Stimulated activated CD8-positive, alpha-beta memory T cell treated with anti-CD3 and anti-CD28 coated beads, Interleukin-2, amount 100 ng/mL, for 1 hour (primary cell): ENCODE measurements around the gene CLOCK.

ENCODE experiments used
- DNase-seq, 2 donors: peaks; one replicate each; pipeline ENCODE4 v3.0.0-alpha.2; 2020; ENCODE audit warnings: low read depth in 2 of 2

CLOCK gene

DNA sequence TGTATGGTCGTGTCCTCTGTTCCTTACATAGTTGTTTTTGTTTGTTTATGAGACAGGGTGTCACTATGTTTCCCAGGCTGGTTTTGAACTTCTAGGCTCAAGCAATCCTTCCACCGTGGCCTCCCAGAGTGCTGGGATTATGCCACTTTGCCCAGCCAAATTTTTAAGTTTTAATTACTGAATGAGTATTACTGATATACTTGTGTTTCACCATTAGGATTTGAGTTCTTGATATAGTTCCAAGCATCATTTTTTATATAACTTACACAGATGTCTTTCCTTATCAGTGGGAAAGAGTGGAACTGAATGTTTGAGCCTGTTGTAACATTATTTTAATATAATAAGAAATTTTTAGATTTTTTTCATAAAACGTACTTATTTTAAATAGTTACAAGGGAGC is 130.5 kb downstream of the CLOCK start:
- DNase-seq: no peak

DNA sequence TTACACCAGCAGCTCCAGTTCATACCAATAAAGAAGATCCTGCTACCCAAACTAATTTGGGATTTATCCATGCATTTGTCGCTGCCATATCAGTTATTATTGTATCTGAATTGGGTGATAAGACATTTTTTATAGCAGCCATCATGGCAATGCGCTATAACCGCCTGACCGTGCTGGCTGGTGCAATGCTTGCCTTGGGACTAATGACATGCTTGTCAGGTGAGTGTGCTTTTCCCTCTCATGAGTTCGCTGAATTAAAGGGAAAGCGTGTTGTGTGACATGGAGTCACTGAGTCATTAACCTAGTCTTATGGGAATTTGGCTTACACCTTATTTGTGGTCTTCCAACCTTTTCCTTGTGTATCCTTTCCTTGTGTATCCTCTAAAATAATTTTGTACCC is 135.1 kb downstream of the CLOCK start:
- DNase-seq: no peak

DNA sequence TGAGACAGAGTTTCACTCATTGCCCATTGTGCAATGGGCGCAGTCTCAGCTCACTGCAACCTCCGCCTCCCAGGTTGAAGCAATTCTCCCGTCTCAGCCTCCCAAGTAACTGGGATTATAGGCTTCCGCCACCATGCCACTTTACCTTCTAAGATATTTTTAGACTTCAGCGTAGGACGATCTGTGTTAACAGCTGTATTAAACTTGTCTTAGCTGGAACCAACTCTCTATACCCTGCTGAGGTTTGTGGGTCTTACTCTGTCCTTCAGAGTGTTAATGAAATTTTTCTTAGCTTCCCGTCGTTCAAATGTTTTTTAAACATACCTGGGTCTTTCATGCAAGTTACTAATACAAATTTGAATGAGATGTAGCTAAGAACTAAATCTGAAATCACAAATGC is 136.3 kb downstream of the CLOCK start:
- DNase-seq: no peak

DNA sequence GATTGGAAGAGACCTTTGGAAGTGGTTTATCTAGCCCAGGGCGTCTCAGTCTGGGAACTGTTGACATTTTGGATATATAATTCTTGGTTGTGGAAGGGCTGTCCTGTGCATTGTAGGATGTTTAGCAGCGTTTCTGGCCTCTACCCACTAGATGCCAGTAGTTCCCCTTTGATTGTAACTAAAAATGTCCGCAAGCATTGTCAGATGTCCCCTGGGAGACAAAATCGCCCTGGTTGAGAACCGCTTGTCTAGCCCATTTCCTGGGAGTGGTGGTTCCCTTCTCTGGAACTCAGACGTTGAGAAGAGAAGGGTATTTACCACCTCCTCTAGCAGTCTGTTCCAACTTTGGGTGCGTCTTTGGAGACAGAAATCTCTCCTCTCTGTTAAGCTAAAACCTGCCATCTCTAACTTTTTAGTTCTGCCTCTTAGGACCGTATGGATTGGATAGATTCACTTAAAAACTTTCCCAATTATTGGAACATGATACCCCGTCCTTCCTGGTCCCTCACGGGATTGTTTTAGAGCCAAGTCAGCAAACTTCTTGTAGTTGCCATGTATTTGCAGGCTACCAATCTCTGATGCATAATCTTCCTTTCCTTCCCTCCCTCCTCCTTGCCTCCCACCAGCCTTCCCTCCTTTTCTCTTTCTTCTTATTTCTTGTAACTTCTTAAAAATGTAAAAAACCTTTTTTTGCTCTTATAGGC is 137.1 kb downstream of the CLOCK start:
- DNase-seq: no peak

DNA sequence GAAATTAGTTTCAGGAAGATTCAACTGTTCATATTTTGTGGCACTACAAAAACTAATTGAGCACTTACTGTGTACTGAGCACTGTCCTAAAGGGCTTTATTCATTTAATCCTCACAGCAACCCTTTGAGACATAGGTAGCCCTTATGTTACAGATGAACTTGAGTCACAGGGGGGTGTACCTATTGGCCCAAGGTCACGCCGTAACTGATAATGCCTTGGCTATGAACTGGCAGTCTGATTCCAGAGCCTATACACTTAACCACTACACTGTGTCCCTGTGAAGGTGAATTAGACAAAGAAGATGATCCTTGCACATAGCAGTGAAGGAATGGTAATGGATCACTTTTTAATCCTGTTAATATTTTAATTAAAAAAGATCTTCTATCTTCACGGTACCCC is 138.9 kb downstream of the CLOCK start:
- no peak for DNase-seq

DNA sequence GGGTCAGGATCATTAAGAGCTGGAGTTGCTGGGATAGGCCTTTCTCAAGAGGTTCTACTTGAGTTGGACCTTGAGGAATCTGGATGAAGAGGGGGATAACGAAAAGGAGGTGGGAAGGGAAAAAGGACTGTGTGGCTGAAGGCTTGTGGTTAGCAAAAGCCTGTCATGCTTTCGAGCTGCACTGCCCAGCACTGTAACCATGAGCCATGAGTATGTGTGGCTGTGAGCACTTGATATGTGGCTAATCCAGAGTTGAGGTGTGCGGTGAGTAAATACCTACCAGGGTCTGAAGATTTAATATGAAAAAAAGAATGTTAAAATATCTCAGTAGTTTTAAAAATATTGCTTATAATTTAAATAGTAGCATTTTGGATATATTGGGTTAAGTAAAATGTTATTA is 139.6 kb downstream of the CLOCK start:
- DNase-seq: no peak

DNA sequence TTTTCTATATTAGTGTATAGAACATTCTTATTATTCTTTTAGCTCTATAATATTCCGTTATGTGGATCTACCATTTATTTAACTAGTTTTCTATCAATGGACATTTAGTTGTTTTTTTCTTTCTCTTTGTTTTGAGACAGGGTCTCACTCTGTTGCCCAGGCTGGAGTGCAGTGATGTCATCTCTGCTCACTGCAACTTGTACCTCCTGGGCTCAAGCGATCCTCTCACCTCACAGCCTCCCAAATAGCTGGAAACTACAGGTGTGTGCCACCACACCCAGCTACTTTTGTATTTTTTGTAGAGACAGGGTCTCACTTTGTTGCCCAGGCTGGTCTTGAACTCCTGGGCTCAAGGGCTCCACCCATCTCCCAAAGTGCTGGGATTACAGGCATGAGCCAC is 140.2 kb downstream of the CLOCK start:
- no peak for DNase-seq

DNA sequence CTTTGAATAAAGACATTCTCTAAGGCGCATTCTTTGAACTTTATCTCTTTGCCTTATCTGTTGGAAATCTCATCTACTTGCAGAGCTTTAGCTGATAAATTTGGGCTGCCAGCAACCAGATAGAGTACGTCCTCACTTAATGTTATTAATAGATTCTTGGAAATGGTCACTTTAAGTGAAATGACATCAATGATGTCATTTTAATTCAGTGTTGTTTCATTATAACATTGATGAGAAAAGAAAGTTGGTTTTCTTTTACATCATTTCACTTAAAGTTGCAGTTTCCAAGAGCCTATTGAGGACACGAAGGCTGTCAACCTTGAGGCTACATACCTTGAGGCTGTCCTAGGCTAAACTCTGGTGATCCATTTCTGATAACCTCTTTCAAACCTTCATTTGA is 141.6 kb downstream of the CLOCK start:
- no peak for DNase-seq

DNA sequence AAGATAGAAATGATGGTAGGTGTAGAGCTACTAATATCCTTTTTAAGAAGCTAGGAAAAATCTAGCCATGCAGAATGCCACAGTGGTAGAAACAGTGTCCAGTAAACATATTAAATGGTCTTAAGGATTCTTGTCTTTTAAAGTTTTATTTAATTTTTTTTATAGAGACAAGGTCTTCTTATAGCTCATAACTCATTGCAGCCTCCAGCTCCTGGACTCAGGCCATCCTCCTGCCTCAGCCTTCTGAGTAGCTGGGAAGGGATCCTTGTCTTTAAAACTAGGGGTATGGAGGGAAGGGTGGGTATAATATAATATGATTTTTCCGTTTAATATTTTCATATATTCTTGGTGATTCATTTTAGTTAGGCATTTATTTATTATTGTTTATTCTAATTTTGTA is 147.1 kb downstream of the CLOCK start:
- DNase-seq: no peak

DNA sequence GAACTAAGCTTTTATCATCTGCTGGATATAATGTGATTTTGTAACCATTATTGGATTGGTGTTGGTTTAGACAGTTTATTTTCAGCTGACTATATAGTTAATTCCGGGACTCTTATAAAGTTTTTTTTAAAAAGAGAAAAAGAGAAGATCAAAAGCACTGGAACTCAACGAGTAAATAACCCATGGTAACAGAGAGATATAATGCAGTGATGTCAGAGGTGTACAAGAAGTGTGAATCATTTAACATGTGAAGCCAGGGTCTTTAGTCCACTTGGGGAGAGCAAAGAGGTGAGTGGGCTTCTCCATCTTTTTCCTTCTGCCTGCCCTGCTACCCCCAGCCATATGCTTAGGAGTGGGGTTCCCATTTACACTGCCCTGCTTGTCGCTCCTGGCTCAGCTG is 147.7 kb downstream of the CLOCK start:
- no peak for DNase-seq

DNA sequence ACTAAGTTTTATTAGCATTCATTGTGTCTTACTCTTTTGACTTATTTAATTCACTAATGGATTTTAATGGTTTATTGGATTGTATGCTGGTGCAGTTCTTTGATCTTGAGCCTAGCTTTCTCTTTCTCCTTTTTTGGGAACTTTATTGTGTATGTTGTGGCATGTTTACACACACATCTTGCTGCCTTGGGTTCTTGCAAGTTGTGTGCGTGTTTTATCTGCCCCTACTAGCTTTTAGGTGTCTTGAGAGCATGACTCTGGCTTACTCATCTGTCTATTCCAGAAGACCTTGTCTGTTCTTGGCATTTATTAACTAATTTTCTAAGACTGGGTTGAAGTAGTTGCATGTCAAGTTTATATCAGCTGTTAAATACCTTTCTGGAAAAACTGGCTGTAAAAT is 148.2 kb downstream of the CLOCK start:
- DNase-seq: no peak

DNA sequence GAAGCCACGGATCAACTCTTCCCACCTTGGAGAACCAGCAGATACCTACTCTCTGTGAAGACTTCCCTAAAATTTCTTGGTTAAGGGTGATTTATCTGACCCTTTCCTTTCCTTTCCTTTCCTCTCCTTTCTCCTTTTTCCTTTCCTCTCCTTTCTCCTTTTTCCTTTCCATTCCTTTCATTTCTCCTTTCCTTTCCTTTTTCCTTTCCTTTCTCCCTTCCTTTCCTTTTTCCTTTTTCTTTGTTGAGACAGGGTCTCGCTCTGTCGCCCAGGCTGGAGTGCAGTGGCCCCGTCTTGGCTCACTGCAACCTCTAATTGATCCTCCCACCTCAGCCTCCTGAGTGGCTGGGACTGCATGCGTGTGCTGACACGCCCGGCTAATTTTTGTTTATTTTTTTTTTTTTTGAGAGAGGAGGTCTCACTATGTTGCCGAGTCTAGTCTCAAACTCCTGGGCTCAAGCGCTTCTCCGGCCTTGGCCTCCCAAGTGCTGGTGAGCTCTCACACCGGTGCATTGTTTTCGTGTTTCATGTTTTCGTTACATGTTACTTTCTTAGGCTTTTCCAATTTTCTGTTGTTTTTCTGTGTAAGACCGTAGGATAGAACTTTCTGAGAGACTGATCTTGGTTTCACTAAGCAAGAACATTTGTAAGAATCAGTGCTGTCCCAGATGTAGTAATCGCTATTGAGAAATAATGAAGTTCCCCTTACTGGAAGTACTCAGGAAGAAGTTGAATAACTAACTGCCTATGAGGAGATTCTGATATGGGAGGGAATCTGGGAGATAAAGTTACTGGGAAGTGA is 149.0 kb downstream of the CLOCK start:
- no peak for DNase-seq

DNA sequence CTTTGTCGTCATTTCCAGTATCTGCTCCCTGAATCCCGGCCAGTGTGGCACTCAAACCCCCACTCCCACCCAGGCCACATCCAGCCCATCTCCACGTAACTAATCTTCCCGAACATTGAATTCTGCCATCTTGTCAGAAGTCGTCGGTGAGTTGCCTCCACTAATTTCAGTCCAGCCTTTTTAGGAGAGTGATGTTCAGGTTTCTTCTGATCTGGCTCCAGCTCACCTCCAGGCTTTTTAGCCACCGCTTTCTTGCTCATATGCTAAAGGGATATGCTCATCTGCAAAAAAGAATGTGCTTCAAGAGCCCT is 149.6 kb downstream of the CLOCK start:
- no peak for DNase-seq

DNA sequence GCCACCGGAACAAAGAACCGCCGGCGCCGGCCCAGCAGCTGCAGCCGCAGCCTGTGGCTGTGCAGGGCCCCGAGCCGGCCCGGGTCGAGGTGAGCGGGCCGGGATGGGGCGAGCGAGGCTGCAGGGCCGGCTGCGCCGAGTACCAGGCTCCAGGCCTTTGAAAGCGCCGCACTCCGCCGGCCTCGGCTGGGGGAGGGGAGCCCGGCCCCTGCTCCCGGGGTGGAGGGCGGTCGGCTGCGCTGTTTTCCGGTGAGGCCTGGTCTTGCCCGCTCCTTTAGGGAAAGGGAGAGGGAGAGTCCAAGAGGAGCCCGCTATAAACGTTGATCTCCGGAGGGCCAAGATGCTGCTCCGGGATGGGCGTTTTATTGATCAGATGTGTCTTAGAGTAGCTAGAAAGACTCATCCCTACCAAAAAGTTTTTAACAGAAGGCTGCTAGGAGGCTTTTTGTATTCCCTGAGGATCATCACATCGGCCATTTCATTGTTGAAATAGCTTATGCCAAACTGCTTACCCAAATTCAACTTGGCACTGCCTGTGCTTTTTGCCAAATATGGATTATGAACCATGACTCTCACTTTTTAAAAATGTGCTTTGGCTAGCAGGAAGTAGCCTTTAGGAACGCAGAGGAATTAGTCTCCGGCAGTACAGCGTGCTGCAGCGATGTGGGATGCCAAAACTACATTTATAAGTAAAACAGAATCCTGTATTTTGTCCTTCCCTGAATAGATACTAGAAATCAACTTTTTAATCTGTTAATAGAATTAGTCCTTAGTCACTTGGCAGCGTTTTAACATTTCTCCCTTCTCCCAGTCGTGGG is 150.2 kb downstream of the CLOCK start:
- DNase-seq: peak in 1 of 2 donors; percentile 12

DNA sequence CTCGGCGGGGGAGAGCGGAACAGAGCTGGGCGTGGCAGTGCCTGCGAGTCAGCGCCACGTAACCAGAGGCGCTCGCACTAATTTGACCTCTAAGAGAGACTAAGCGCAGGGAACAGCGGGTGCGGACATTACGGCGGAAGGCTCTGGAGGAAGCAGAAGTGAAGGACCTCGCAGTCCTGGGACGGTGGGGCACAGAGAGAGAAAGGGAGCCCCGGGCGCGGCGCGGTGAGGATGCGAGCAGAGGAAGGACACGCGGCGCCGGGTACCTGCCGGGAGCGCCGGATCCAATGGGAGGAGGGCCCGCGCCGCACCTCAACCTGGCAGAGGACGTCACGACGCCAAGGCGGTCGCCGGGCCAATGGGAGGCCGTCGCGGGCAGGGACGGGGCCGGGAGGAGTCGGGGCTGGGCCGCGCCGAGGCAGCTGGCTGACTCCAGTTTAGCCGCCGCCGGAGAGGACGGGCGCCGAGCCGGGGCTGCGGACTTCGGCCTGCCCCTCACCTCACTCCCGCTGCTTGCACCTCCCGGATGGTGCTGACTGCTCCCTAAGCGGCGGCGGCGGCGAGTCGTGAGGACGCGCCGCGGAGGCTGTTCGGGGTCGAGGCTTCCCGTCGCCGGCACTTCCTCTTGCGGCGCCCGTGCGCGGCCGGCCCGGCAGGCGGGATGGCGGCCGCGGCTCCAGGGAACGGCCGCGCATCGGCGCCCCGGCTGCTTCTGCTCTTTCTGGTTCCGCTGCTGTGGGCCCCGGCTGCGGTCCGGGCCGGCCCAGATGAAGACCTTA is 151.0 kb downstream of the CLOCK start, which contains the start of gene TMEM165:
TMEM165 (plus strand) TSS at position 429 of the 779 bp plus-strand sequence; CDS start at position 662, 233 bp downstream.
- DNase-seq: peak; percentile 76

DNA sequence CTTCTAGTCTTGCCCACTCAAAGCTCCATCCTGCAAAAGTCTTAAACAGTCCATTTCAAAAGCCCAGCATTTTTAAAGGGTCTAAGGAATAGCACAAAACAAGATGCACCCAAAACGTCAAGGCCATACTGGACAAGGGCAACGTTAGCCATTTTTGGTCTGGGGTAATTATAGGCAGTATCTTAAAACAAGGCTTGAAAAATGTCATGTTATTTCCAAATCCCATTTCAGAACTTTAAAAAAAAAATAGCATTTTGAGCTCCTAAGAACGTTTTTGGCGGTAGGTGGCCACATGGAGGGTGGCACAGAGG is 151.5 kb downstream of the CLOCK start:
- DNase-seq: no peak

DNA sequence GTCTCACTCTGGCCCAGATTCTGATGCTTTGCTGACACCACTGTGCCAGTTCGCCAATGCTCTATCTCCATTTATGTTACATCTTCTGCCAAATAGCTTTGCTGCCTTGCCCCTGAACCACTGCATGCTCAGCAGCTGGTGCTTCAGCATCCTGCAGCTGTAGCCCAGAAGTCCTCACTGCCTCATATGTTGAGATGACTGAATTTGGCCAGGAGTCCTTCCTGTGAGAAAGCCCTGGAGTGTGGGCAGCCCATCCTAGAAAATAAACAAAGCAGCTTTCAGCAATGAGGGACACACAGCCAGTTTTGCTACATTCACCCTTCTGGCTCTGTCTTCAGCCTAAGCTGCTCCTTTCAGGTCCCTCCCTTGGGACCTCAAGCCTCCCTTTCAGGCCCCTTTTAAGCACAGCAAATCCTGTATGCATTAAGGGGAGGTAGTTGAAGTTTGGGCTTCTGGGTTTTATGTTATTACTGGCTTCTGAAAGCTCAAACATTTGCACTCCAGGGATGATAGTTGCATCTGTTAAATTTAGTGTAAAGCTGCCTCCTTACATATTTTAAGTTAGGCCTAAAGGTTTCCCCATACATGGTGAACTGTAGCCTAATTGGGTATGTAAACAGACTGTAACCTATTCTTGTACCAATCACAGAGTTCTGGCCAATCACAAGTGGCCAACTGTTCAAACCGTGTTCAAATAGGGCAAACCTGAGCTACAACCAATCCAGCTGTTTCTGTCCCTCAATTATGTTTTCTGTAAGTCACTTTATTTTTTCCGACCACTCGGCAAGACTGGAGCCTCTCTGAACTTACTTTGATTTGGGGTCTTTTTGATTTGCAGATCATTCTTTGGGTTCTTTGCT is 153.0 kb downstream of the CLOCK start:
- no peak for DNase-seq

DNA sequence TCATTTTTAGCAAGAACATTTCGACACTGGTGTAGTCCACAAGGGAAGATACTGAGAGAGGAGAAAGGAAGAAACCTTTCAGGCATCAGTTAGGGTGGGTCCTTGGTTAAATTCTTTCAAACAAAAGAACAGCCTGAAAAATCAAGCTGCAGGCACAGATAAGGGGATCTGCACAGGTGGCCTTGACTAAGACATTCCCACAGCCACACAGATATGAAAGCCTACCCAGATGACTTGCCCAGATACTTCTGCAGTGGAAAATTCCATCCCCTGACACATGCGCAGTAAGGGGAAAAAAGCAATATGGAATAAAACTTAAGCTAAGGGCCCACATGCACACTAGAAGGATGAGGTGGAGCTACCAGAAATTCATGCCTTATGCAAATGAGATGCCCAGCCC is 159.9 kb downstream of the CLOCK start:
- DNase-seq: no peak

DNA sequence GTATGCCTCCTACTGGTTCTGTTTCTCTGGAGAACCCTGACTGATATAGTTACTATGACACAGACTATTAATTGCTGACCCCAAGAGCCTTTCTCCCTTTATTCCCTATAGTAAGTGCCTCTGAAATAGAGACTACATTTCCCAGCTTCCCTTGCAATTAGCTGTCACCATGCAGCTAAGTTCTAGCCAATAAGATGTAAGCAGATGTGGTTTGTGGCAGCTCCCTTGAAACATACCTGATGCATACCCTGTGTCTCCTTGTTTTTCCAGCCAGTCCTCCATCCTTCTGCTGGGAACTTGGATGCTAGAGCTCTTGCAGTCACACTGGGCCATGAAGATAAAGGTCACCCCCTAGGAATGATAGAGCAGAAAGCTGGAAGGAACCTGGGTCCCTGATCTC is 160.6 kb downstream of the CLOCK start:
- no peak for DNase-seq

DNA sequence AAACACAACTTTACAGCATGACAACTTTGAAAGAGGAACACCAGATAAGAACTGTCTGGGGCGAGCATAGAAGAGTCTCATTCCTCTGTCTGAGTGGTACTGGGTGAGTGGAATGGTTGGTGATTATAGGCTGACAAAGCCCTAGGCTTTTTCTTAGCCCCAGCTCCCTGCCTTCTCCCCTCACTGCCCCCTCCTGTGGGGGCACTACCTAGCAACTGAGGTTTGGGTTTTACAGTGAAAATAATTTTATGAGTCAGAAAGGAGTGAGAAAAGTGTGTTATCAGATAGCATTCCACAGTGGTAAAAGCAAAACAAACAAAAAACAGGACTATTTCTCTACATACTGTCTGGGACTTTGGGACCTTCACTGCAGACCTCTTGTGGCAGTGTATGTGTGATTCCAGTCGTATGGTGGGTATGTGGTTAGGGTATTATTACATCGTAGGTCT is 161.5 kb downstream of the CLOCK start:
- no peak for DNase-seq

DNA sequence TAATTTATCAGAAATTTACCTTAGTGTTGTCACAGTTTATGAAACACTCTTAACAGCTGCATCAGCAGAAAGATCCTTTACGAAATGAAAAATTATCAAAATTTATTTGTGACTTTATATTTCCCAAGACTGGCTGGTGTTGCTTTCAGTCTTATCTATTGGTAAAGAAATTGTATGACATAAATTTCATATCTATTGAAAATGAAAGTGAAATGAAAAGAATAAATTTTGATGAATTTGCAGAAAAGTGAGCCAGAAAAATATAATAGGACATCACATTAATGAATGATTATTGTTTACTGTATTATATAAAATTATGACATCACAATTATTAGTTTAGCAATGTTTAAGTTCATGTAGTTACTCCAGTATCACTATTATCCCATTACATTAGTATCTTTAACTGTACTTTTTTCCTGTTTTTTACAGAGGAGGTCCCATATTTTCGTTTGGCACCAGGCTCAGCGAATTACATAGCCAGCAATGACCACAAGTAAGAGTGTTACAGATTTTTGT is 164.2 kb downstream of the CLOCK start:
- DNase-seq: no peak
